HG03342 (cell line): ENCODE data around the gene FCRL5.

ENCODE experiments used
- ATAC-seq: cut with Tn5 transposase; IDR thresholded peaks from one replicate; pipeline ENCODE4 v1.9.1; 2021; ENCODE audit warnings: mild to moderate bottlenecking, moderate library complexity; ENCODE audit not compliant: unreplicated experiment

The FCRL5 gene

DNA sequence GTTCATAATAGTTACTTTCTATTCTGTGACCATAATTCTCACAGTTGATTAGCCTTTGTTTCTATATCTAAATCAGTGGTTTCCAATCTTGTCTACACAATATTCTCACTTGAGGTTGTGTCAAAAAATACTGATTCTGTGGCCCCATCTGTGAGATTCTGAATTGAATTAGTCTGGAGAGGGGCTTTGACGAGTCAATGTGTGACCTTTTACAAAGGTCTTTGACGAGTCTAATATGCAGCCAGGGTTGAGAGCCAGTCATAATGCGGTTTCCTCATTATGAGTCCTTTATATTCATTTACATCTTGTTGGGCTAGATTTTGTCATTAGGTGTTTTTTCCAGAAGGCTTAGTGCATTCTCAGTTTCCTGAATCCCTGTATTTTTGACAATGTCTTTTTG is 19.7 kb downstream of the FCRL5 start:
- ATAC-seq: no peak

GRCh38 chr1:157523774-157524493 is 28.4 kb downstream of the FCRL5 start:
- peak; percentile 58 for ATAC-seq

DNA sequence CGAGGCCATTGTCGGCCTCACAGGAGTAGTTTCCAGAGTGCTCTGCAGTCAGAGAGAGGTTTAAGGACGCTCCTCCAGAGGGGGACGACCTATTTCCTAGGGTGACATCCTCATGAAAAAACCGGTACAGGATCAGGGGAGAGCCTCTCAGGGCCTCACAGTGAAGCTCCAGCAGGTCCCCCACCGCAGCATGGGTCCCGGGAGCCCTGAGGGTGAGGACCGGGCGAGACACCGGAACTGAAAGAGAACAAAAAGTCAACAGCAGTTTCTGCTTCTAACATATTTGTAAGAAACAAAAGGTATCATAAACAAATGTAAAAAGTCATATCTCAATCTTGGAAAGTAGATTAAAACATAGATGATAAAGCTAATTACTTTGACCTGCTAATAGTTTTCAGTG is 31.3 kb downstream of the FCRL5 start:
- ATAC-seq: no peak

DNA sequence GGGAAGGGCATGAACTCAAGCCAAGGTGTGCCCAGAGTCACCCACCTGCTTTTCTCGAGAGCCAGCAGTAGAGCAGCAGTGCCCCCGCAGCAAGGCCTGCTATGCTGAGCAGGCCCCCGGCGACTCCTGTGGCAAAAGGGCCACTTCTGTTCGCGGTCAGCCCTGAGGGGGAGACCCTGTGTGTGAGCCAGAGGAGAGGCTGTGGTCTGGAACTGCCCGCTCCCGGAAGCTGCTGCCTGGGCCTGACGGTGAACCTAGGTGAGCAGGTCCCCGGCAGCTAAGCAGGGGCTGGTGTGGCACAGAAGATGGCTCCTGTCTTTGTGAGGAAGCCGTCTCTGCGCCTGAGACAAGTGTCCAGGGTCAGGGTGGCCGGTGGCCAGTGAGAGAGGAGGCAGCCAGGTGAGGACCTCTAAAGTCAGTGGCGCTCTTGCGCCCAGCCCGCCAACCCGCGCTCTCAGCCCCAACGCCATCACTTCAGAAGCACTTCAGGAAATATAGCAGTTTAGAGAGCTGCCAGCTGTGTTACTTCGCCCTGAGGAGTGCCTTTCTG is 31.9 kb downstream of the FCRL5 start:
- no peak for ATAC-seq

DNA sequence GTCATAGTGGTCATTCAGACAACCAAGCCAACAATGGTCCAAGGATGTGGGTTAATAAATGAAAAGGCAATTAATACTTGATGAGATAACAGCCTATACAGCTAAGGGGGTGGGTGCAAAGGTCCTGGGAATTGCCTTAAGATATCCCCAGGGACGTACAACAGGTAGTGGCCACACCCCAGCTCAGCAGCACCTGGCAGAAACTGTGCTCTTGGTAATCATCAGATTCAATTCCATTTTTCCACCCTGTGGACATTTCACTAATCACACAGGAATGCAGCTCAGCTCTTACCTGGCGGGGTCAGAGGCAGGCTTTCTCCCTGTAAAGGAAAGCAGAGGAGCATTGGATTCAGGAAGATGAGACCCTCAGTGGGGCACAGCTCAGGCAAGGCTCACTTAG is 32.9 kb downstream of the FCRL5 start:
- ATAC-seq: no peak

- no peak for ATAC-seq
These were observed 35.3 kb downstream of the FCRL5 start for GRCh38 chr1:157517016-157517415.

GRCh38 chr1:157515709-157516108 is 36.6 kb downstream of the FCRL5 start:
- ATAC-seq: no peak

GRCh38 chr1:157515141-157515540 is 37.2 kb downstream of the FCRL5 start:
- no peak for ATAC-seq

GRCh38 chr1:157512036-157512969 is 40.0 kb downstream of the FCRL5 start:
- peak; percentile 54 for ATAC-seq

DNA sequence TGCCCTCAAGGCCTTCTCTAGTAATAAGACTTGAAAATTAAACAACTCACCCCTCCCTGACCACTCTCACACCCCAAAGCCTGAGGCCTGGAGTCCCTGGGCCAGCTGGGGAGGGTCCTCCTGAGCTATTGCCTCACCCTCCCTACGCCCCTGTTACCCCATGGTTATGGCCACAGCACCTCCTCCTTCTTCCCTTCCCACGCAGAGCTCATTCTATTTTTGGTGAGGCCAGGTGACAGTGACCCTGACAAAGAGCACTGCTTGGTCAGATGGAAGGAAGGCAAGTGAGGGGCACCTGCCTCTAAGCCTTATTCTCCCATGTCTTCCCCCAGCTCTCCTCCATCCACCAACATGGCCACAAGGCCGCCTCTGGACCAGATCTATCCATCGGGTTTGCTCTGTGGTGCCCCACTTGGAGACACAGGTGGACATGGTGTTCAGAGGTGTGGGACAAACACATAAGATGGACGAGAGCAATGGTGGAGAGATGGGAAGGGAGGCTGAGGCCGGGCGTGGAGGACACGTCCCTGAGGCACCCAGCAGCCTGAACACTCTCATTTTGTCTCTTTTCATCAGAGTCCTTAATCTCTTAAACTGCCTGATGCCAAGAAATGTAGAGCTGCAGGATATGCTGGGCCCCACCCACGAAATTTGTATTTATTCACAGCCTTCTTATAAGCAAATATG is 42.6 kb downstream of the FCRL5 start:
- no peak for ATAC-seq

DNA sequence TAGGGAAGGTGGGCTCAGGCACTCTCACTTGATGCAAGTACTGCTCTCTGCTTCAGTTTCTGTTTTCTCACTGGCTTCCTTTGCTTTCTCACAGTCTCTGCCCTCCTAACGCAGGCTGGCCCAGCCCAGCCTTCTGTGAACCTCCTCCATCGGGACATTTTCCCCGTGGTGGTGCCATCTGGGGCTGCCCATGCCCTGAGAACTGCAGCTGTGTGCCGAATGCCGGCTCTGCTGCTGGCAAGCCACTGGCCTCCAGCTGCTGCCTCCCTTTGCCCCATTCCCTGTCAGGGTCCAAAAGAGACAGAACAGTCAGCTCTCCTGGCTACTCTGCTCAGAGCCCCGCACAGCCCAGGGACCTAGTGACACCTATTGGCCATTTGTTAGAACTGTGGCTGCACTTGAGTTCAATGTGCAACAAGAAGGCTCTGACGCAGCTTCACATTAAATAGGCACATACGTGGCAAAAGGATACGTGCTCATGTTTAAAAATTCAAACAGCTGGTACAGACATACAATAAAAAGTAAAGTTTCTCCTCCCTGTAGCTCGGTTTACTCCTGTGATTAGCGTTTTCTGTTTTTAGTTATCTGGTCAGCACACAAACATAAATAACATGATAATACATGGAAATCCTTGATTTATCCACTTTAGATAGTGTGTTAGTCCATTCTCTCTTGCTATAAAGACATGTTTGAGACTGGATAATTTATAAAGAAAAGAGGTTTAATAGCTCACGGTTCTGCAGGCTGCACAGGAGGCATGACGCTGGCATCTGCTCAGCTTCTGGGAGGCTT is 46.6 kb downstream of the FCRL5 start:
- peak; percentile 89 for ATAC-seq

DNA sequence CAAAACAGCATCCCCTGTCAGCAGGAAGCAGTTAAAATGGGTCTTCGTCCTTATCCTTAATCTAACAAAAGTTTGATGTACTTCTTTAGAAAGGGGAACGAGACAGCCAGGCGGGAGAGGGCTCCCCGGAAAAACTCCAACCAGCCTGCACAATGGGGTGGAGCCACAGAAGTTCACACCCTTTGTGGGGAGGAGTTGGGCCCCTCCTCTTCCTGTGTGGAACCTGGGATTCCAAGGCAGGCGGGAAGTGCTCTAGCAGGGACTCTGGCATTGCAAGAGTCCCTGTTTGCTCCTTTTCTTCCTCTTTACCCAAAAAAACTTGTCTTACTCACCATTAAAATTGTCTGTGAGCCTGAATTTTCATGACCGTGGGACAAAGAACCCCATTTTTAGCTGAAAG is 47.7 kb downstream of the FCRL5 start:
- no peak for ATAC-seq

GRCh38 chr1:157499521-157499920 is 52.8 kb downstream of the FCRL5 start:
- ATAC-seq: no peak

- ATAC-seq: no peak
These were observed 53.6 kb downstream of the FCRL5 start for GRCh38 chr1:157498736-157499090.

DNA sequence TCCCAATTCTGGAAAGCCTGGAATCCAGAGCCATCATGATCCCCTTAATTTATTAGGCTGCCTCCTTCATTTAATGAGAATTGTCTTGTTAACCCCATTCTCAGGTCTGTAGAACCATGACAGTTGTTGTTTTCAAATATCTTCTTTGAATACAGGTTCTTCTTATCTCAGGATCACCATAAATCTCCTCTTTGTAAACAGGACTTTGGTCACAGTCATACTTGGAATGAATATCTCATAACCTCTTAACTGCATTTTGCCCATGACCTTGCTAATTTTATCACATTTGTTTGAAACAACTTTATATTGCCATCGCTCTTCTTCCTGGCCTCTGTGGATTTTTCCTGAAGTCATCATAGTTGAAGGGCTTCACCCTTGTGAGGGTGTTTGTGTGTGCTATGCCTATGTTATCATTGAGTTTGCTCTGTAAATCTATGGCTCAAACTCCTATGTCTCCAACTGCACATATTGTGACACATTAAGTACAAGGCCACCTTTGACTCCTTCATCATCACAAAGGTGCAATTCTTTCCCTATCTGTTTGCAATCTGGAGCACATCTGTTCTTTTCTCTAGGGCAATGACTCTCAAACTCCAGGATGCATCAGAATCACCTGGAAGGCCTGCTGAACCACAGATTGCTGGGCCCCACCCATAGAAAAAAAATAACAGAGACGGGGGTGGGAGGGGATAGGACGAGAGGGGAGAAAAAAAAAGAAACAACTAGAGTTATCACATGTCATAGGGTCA is 54.2 kb downstream of the FCRL5 start:
- ATAC-seq: no peak

DNA sequence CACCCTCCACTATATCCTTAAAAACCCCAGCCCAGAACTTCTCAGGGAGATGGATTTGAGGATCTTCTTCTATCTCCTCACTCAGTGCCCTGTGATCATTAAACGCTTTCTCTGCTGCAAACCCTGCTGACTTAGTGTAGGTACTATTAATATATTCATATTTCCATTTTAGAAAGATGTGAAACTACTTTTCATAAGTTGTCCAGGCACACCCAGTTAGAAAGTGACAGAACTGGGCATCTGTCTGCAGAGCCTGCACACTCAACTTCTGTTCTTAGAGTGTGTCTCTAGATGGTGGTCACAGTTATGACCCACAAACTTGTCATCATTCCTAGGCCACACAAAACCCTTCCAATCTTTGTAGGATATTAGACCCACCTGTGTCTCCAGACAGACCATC is 55.0 kb downstream of the FCRL5 start:
- no peak for ATAC-seq

DNA sequence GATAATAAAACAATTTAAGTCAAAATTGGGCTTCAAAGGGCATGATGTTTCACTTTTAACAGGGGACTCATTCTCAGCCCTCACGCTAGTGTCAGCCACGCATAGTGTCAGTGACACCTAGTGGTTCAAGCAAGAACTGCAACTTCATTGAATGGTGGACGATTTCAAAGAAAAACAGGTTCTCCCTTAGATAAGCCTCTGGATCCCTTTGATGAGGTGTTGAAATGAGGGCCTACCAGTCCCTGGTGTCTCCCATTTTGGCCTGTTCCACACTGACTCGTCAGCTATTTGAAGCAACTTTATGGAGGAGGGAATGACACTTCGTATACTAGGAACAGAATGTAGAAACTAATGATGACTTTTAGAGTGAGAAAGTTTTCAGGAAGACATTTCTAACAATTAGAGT is 56.2 kb downstream of the FCRL5 start:
- ATAC-seq: no peak

- no peak for ATAC-seq
These were observed 57.0 kb downstream of the FCRL5 start for GRCh38 chr1:157495285-157495684.

- no peak for ATAC-seq
These were observed 58.2 kb downstream of the FCRL5 start for GRCh38 chr1:157494093-157494492.
